Transverse colon (tissue), 4 donors: Measurements from ENCODE around the gene CTR9.

Experiments
- EP300 ChIP-seq: sonication (generic); formaldehyde crosslinking; IDR thresholded peaks from one replicate; pipeline ENCODE4 v1.6.1; 2017; ENCODE audit warnings: antibody characterized with exemption, low read depth
- POLR2A ChIP-seq: fragments of 450-650 bp; IDR thresholded peaks from one replicate; pipeline ENCODE4 v1.6.1; 2016; ENCODE audit warnings: antibody characterized with exemption, mild to moderate bottlenecking, moderate library complexity
- POLR2AphosphoS5 ChIP-seq, 3 donors: sonication (generic); formaldehyde crosslinking; IDR thresholded peaks; one replicate each; pipeline ENCODE4 v1.6.1; 2016; ENCODE audit warnings: antibody characterized with exemption in 3 of 3
- TF ChIP-seq, protein P1 (sequence below), 5 experiments: fragments of 200-600 bp in 3 of 5; fragments of 450-650 bp in 2 of 5; sonication (generic) in 3 of 5; IDR thresholded peaks; 1 replicate in 2 of 5; 2 replicates in 3 of 5; pipeline ENCODE4 v1.5.1; 2016 to 2017; ENCODE audit warnings: antibody characterized with exemption in 5 of 5, inconsistent platforms in 3 of 5, mild to moderate bottlenecking in 2 of 5, moderate library complexity in 1 of 5

DNA sequence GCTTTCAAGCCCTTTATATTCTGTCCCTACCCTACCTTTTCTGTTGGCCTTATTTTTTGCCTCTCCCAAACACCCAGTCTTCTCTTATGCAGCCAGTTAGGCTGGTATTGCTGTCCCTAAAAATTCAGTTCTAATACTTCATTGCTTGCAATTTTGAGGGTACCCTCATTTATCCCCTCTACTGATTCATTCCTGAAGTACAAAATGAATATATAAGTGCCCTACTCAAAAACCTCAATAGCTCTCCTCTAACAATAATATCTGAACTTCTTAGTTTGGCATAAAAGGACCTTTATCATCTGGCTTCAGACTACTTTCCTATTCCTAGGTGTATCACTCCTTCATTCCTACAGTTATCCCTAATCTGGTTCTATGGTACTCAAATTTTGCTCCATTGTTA is 62.9 kb downstream of the CTR9 start:
- TF ChIP-seq, protein P1, sequence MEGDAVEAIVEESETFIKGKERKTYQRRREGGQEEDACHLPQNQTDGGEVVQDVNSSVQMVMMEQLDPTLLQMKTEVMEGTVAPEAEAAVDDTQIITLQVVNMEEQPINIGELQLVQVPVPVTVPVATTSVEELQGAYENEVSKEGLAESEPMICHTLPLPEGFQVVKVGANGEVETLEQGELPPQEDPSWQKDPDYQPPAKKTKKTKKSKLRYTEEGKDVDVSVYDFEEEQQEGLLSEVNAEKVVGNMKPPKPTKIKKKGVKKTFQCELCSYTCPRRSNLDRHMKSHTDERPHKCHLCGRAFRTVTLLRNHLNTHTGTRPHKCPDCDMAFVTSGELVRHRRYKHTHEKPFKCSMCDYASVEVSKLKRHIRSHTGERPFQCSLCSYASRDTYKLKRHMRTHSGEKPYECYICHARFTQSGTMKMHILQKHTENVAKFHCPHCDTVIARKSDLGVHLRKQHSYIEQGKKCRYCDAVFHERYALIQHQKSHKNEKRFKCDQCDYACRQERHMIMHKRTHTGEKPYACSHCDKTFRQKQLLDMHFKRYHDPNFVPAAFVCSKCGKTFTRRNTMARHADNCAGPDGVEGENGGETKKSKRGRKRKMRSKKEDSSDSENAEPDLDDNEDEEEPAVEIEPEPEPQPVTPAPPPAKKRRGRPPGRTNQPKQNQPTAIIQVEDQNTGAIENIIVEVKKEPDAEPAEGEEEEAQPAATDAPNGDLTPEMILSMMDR (IDR thresholded peaks at IDR 0.05): no peak
- no peak for TF ChIP-seq POLR2AphosphoS5 (IDR thresholded peaks at IDR 0.05)
- TF ChIP-seq POLR2A: no peak
- no peak for TF ChIP-seq EP300
